Measurements from ENCODE around the gene COX6B1.

COX6B1 gene

DNA sequence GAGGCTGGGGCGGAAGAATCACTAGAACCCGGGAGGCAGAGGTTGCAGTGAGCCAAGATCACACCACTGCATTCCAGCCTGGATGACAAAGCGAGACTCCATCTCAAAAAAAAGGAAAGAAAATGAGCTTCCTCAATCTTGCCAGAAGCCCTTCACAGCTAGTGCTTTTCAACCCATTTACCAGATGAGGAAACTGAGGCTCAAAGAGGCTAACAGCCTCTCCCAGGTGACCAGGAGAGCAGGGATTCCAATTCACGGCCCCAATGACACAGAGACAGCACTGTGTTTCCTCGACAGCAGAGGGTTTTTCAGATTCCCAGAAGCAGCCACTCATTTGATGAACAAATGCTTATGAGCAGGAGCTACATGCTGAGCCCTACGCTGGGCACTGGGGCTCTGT is 21.4 kb downstream of the COX6B1 start:
- H3K4me3 ChIP-seq (ENCODE audit: low read depth, low read length): no peak overlapping the region
- TF ChIP-seq, protein P1, sequence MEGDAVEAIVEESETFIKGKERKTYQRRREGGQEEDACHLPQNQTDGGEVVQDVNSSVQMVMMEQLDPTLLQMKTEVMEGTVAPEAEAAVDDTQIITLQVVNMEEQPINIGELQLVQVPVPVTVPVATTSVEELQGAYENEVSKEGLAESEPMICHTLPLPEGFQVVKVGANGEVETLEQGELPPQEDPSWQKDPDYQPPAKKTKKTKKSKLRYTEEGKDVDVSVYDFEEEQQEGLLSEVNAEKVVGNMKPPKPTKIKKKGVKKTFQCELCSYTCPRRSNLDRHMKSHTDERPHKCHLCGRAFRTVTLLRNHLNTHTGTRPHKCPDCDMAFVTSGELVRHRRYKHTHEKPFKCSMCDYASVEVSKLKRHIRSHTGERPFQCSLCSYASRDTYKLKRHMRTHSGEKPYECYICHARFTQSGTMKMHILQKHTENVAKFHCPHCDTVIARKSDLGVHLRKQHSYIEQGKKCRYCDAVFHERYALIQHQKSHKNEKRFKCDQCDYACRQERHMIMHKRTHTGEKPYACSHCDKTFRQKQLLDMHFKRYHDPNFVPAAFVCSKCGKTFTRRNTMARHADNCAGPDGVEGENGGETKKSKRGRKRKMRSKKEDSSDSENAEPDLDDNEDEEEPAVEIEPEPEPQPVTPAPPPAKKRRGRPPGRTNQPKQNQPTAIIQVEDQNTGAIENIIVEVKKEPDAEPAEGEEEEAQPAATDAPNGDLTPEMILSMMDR (IDR thresholded peaks at IDR 0.05; ENCODE audit: low read depth, low read length, missing control alignments): no peak

DNA sequence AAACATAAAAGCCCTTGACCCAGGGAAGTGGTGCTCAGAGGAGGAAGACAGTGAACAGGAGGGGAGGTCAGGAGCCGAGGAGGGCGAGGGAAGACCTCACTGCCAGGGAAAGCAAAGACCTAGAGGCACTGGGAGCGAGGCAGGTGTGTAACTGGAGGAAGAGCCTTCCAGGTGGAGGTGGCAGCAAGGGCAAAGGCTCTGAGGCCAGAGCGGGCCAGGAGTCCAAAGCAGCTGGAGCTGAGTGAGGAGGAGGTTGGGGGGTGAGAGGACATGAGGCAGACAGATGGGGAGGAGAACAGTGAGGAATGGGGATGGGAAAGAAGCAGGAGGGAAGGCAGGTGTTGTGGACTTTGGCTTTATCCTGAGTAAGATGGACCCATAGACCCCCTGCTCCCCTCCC is 21.9 kb downstream of the COX6B1 start:
- H3K4me3 ChIP-seq (ENCODE audit: low read depth, low read length): no peak overlapping the region
- TF ChIP-seq, protein P1 (IDR thresholded peaks at IDR 0.05; ENCODE audit: low read depth, low read length, missing control alignments): no peak
- in situ Hi-C loops (cut with HindIII; ENCODE audit: low sequenced_read_pairs): no loop called here
- no peak for DNase-seq (ENCODE audit: low read depth)

More for the DNA sequence above, 21.4 kb downstream of the COX6B1 start:
- DNase-seq (ENCODE audit: low read depth): no peak
- in situ Hi-C loops (cut with HindIII; ENCODE audit: low sequenced_read_pairs): no loop called here

DNA sequence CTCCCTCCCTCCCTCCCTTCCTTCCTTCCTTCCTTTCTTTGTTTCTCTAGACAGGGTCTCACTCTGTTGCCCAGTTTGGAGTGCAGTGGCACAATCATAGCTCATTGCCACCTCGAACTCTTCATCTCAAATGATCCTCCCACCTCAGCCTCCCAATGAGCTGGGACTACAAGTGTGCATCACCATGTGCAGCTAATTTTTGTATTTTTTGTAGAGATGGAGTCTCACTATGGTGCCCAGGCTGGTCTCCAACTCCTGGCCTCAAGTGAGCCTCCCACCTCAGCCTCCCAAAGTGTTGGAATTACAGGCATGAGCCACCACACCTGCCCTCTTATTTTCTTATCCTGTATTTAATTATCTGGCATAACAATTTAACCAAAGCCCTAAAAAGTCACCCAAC is 22.6 kb downstream of the COX6B1 start:
- no peak overlapping the region for H3K4me3 ChIP-seq (ENCODE audit: low read depth, low read length)
- in situ Hi-C loops (cut with HindIII; ENCODE audit: low sequenced_read_pairs): no loop called here
- TF ChIP-seq, protein P1 (IDR thresholded peaks at IDR 0.05; ENCODE audit: low read depth, low read length, missing control alignments): no peak
- no peak for DNase-seq (ENCODE audit: low read depth)

DNA sequence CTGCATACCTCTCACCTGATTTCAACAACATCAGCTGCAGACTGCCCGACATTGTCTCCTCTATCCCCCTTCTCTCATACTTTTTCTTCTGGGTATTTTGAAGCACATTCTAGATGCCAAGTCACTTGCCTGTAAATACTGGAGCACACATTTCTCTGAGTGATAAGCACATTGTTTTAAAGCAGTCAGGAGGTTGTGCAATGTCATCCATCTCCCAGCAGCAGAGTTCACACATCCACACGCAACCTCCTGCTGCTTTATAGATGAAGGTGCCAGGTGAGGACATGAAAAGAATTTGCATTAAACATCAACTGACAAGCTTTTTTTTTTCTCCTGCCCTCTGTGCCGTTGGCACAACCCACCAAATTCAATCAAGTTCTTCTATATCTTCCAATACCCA is 23.7 kb downstream of the COX6B1 start:
- no peak for DNase-seq (ENCODE audit: low read depth)

DNA sequence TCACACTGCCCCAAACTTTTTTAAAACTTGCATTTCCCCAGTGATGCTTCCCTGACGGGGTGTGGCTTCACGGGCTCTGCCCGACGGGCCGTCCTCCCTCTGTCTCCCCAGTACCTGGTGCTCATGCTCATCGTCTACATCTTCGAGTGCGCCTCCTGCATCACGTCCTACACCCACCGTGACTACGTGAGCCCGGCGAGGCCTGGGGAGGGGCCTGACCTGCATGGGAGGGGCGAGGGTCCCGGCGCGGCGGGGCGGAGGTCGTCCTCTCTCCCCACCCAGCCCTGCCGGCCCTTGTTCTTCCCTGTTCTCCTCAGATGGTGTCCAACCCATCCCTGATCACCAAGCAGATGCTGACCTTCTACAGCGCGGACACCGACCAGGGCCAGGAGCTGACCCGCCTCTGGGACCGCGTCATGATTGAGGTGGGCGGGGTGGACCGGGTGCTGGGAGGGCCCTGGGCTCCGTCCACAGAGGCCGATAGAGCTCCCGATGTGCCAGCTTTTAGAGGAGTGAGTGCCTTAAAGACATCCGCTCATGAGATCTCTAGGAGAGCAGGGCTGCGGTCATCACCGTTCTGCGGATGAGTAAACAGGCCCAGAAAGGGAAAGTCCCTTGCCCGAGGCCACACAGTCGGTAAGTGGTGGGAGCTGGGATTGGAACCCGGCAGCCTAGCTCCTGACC is 25.1 kb downstream of the COX6B1 start:
- peak overlapping the region; percentile 32 for H3K4me3 ChIP-seq (ENCODE audit: low read depth, low read length)
- DNase-seq (ENCODE audit: low read depth): no peak
- in situ Hi-C loops (cut with HindIII; ENCODE audit: low sequenced_read_pairs): no loop called here
- TF ChIP-seq, protein P1 (IDR thresholded peaks at IDR 0.05; ENCODE audit: low read depth, low read length, missing control alignments): no peak

More for the DNA sequence above, 23.7 kb downstream of the COX6B1 start:
- in situ Hi-C loops (cut with HindIII; ENCODE audit: low sequenced_read_pairs): no loop called here
- TF ChIP-seq, protein P1 (IDR thresholded peaks at IDR 0.05; ENCODE audit: low read depth, low read length, missing control alignments): no peak
- H3K4me3 ChIP-seq (ENCODE audit: low read depth, low read length): no peak overlapping the region

DNA sequence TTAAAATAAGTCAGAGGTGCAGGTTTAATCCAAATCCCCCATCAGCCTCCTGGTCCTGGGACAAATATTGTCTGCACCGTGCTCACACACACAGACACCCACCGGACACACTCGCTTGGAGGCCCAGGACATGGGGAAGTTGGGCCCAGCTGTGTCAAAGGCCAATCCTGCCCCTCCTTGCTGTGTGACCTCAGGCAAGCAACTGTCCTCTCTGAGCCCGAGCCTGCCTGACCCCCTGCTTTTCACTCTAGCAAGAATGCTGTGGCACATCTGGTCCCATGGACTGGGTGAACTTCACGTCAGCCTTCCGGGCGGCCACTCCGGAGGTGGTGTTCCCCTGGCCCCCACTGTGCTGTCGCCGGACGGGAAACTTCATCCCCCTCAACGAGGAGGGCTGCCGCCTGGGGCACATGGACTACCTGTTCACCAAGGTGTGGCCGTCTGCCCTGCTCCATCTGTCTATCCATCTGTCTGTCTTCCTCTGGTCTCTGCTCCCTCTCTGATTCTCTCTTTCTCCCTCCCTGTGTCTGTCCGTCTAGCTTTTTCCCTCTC is 27.5 kb downstream of the COX6B1 start:
- DNase-seq (ENCODE audit: low read depth): no peak
- TF ChIP-seq, protein P1 (IDR thresholded peaks at IDR 0.05; ENCODE audit: low read depth, low read length, missing control alignments): no peak
- in situ Hi-C loops (cut with HindIII; ENCODE audit: low sequenced_read_pairs): no loop called here
- H3K4me3 ChIP-seq (ENCODE audit: low read depth, low read length): no peak overlapping the region
